ENCODE data around the gene TNNT3.
"Not testable (repeated sequence)": the region's sequence is repeated elsewhere in the genome, so short reads cannot be mapped to it uniquely, and the experiment has no call there.

TNNT3 gene

GRCh38 chr11:1919391-1920127 lies at the start of gene TNNT3:
Gene TNNT3, plus strand, starts transcription at chr11:1919703. Its CDS starts 3,172 bp downstream, at chr11:1922875.
- no peak for DNase-seq (ENCODE audit: low spot score)

- DNase-seq (ENCODE audit: low spot score): no peak
These were observed 49.2 kb upstream of the TNNT3 start for GRCh38 chr11:1870326-1870696.

GRCh38 chr11:1870721-1871466 lies 48.6 kb upstream of the TNNT3 start:
- DNase-seq (ENCODE audit: low spot score): peak; percentile 49

- DNase-seq (ENCODE audit: low spot score): no peak
These were observed 48.0 kb upstream of the TNNT3 start for GRCh38 chr11:1871531-1871930.

GRCh38 chr11:1872267-1872985 lies 47.1 kb upstream of the TNNT3 start:
- DNase-seq (ENCODE audit: low spot score): no peak

- DNase-seq (ENCODE audit: low spot score): no peak
These were observed 46.3 kb upstream of the TNNT3 start for GRCh38 chr11:1873048-1873812.

GRCh38 chr11:1873813-1874150 lies 45.7 kb upstream of the TNNT3 start:
- not testable (repeated sequence) for DNase-seq (ENCODE audit: low spot score)

GRCh38 chr11:1874441-1875092 lies 44.9 kb upstream of the TNNT3 start:
- DNase-seq (ENCODE audit: low spot score): not testable (repeated sequence)

- no peak for DNase-seq (ENCODE audit: low spot score)
These were observed 44.2 kb upstream of the TNNT3 start for GRCh38 chr11:1875093-1875850.

- DNase-seq (ENCODE audit: low spot score): not testable (repeated sequence)
These were observed 43.6 kb upstream of the TNNT3 start for GRCh38 chr11:1875851-1876301.

- DNase-seq (ENCODE audit: low spot score): no peak
These were observed 43.0 kb upstream of the TNNT3 start for GRCh38 chr11:1876361-1877063.

GRCh38 chr11:1877211-1878136 lies 42.0 kb upstream of the TNNT3 start:
- DNase-seq (ENCODE audit: low spot score): no peak

- DNase-seq (ENCODE audit: low spot score): no peak
These were observed 41.1 kb upstream of the TNNT3 start for GRCh38 chr11:1878137-1879031.

- no peak for DNase-seq (ENCODE audit: low spot score)
These were observed 40.1 kb upstream of the TNNT3 start for GRCh38 chr11:1879342-1879940.

- DNase-seq (ENCODE audit: low spot score): no peak
These were observed 39.4 kb upstream of the TNNT3 start for GRCh38 chr11:1879941-1880720.

- DNase-seq (ENCODE audit: low spot score): no peak
These were observed 38.6 kb upstream of the TNNT3 start for GRCh38 chr11:1880746-1881441.
